ENCODE measurements around the gene SLC29A2.
A peak's percentile ranks its signal among the peaks of the same experiment; 100 is the strongest.

The SLC29A2 gene

GRCh38 chr11:66339686-66340483, 31.7 kb downstream of the SLC29A2 start:
- Histone ChIP-seq H3K4me1 (ENCODE audit: control insufficient read depth in 5 of 5, insufficient read depth in 5 of 5, low read length in 5 of 5) (peaks cover 6 to 39% (median 37%) of the 10 kb centered on the region in 5 donors), H3K9ac (ENCODE audit: low read length in 5 of 5) (no peak overlapping the region), H3K9me3 (ENCODE audit: control insufficient read depth in 5 of 5, low read length in 5 of 5) (no peaks in the 10 kb centered on the region), H3K27me3 (ENCODE audit: control insufficient read depth in 5 of 5, insufficient read depth in 4 of 5, low read length in 5 of 5) (peaks cover 0 to 7% (median 0%) of the 10 kb centered on the region in 5 donors), H3K4me3 (ENCODE audit: low read depth in 1 of 5, low read length in 5 of 5) (no peak overlapping the region), H3K27ac (ENCODE audit: low read depth, low read length) (no peak overlapping the region), H3K36me3 (ENCODE audit: control insufficient read depth in 5 of 5, insufficient read depth in 5 of 5, low read length in 5 of 5) (peaks cover 0 to 53% (median 48%) of the 10 kb centered on the region in 5 donors)

DNA sequence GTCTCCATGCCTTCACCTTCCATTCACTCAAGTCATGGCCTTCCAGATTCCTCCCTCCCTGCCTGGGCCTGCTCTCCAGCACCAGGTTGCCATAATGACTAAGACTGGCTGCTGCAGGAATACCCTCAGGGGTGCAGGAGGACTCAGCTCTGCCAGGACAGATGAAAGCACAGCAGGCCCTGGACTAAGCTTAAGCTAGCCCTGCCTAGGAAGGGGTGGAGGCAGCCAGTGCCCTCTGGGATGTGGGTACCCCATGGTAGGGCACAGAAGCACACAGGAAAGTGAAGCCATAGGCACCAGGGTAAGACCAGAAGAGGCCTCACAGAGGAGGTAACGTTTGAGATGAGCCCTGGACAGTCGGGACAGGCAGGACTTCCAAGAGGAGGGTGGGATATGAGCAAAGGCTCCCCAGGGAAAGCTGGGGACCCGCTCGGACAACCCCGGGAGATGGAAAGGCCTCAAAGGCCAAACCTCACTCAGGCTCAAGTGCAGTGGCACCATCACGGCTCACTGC, 32.3 kb downstream of the SLC29A2 start:
- no peak overlapping the region for H3K4me3 ChIP-seq (ENCODE audit: low read depth in 1 of 5, low read length in 5 of 5)
- no peaks in the 10 kb centered on the region for H3K9me3 ChIP-seq (ENCODE audit: control insufficient read depth in 5 of 5, low read length in 5 of 5)
- H3K4me1 ChIP-seq (ENCODE audit: control insufficient read depth in 5 of 5, insufficient read depth in 5 of 5, low read length in 5 of 5), result peaks cover 3 to 36% (median 32%) of the 10 kb centered on the region in 5 donors
- peaks cover 0 to 53% (median 49%) of the 10 kb centered on the region in 5 donors for H3K36me3 ChIP-seq (ENCODE audit: control insufficient read depth in 5 of 5, insufficient read depth in 5 of 5, low read length in 5 of 5)
- H3K27me3 ChIP-seq (ENCODE audit: control insufficient read depth in 5 of 5, insufficient read depth in 4 of 5, low read length in 5 of 5), result peaks cover 0 to 7% (median 0%) of the 10 kb centered on the region in 5 donors
- H3K27ac ChIP-seq (ENCODE audit: low read depth, low read length), result no peak overlapping the region
- H3K9ac ChIP-seq (ENCODE audit: low read length in 5 of 5), result no peak overlapping the region

GRCh38 chr11:66338276-66339161, 33.0 kb downstream of the SLC29A2 start:
- H3K4me3 ChIP-seq (ENCODE audit: low read depth in 1 of 5, low read length in 5 of 5), result no peak overlapping the region
- peaks cover 0 to 56% (median 51%) of the 10 kb centered on the region in 5 donors for H3K36me3 ChIP-seq (ENCODE audit: control insufficient read depth in 5 of 5, insufficient read depth in 5 of 5, low read length in 5 of 5)
- peaks cover 0 to 7% (median 0%) of the 10 kb centered on the region in 5 donors for H3K27me3 ChIP-seq (ENCODE audit: control insufficient read depth in 5 of 5, insufficient read depth in 4 of 5, low read length in 5 of 5)
- H3K9me3 ChIP-seq (ENCODE audit: control insufficient read depth in 5 of 5, low read length in 5 of 5), result no peaks in the 10 kb centered on the region
- H3K27ac ChIP-seq (ENCODE audit: low read depth, low read length), result no peak overlapping the region
- H3K4me1 ChIP-seq (ENCODE audit: control insufficient read depth in 5 of 5, insufficient read depth in 5 of 5, low read length in 5 of 5), result peaks cover 0 to 29% (median 25%) of the 10 kb centered on the region in 5 donors
- H3K9ac ChIP-seq (ENCODE audit: low read length in 5 of 5), result no peak overlapping the region

- Histone ChIP-seq H3K9me3 (ENCODE audit: control insufficient read depth in 5 of 5, low read length in 5 of 5) (no peaks in the 10 kb centered on the region), H3K4me1 (ENCODE audit: control insufficient read depth in 5 of 5, insufficient read depth in 5 of 5, low read length in 5 of 5) (peaks cover 0 to 27% (median 20%) of the 10 kb centered on the region in 5 donors), H3K27me3 (ENCODE audit: control insufficient read depth in 5 of 5, insufficient read depth in 4 of 5, low read length in 5 of 5) (peaks cover 0 to 7% (median 0%) of the 10 kb centered on the region in 5 donors), H3K27ac (ENCODE audit: low read depth, low read length) (no peak overlapping the region), H3K36me3 (ENCODE audit: control insufficient read depth in 5 of 5, insufficient read depth in 5 of 5, low read length in 5 of 5) (peaks cover 0 to 66% (median 57%) of the 10 kb centered on the region in 5 donors), H3K4me3 (ENCODE audit: low read depth in 1 of 5, low read length in 5 of 5) (no peak overlapping the region), H3K9ac (ENCODE audit: low read length in 5 of 5) (no peak overlapping the region)
Measured at GRCh38 chr11:66337103-66337899, 34.3 kb downstream of the SLC29A2 start.

GRCh38 chr11:66336234-66337102, 35.1 kb downstream of the SLC29A2 start, which contains the start of gene RIN1:
Gene RIN1 (minus strand): TSS chr11:66336434. CDS start chr11:66336402, 32 bp downstream.
- H3K9me3 ChIP-seq (ENCODE audit: control insufficient read depth in 5 of 5, low read length in 5 of 5), result no peaks in the 10 kb centered on the region
- peaks cover 0 to 7% (median 0%) of the 10 kb centered on the region in 5 donors for H3K27me3 ChIP-seq (ENCODE audit: control insufficient read depth in 5 of 5, insufficient read depth in 4 of 5, low read length in 5 of 5)
- H3K36me3 ChIP-seq (ENCODE audit: control insufficient read depth in 5 of 5, insufficient read depth in 5 of 5, low read length in 5 of 5), result peaks cover 0 to 60% (median 52%) of the 10 kb centered on the region in 5 donors

DNA sequence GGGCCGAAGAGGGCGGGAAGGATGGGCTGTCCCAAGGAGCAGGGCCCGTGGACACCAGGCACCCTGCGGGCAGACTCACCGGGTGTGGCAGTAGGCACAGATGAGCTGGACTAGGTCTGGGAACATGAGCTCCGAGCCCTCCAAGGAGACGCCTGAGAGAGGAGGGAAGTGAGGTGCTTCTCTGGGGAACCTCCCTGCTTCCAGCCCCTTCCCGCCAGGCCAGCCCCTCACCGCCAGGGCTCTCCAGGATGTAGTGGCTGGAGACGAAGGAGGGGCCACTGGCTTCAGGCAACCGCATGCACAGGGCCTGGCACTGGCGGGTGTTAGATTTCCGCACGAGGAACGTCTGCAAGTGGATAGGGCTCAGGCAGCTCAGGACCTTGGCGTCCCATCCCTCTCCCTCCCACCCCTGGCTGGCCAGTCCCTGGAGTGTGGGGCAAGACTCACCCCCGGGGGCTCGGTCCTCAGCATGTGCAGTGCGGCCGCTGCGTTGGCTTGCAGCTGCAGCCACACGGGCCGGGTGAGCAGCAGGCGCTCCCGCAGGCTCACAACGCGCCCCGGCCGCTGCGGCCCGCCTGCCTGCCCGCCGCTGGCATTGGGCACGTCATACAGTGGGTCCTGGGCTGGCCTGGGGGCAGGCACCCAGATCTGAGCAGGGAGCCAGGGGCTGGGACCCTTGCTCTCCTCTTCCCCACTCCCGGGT, 35.9 kb downstream of the SLC29A2 start:
- Histone ChIP-seq H3K4me3 (ENCODE audit: low read depth in 1 of 5, low read length in 5 of 5) (peak overlapping the region in 4 of 5 donors; percentile 58 to 76 (median 66)), H3K4me1 (ENCODE audit: control insufficient read depth in 5 of 5, insufficient read depth in 5 of 5, low read length in 5 of 5) (peaks cover 0 to 27% (median 20%) of the 10 kb centered on the region in 5 donors), H3K36me3 (ENCODE audit: control insufficient read depth in 5 of 5, insufficient read depth in 5 of 5, low read length in 5 of 5) (peaks cover 0 to 52% (median 44%) of the 10 kb centered on the region in 5 donors), H3K27me3 (ENCODE audit: control insufficient read depth in 5 of 5, insufficient read depth in 4 of 5, low read length in 5 of 5) (peaks cover 0 to 7% (median 0%) of the 10 kb centered on the region in 5 donors), H3K27ac (ENCODE audit: low read depth, low read length) (peak overlapping the region; percentile 37), H3K9ac (ENCODE audit: low read length in 5 of 5) (peak overlapping the region in 3 of 5 donors; percentile 21 to 73 (median 68)), H3K9me3 (ENCODE audit: control insufficient read depth in 5 of 5, low read length in 5 of 5) (no peaks in the 10 kb centered on the region)

More at GRCh38 chr11:66336234-66337102, 35.1 kb downstream of the SLC29A2 start, which contains the start of gene RIN1:
- H3K4me3 ChIP-seq (ENCODE audit: low read depth in 1 of 5, low read length in 5 of 5), result peak within 1 kb of the TSS; percentile 46 to 76 (median 62)
- peak within 1 kb of the TSS; percentile 37 for H3K27ac ChIP-seq (ENCODE audit: low read depth, low read length)
- H3K9ac ChIP-seq (ENCODE audit: low read length in 5 of 5), result peak within 1 kb of the TSS in 3 of 5 donors; percentile 21 to 73 (median 68)
- peaks cover 0 to 27% (median 20%) of the 10 kb centered on the region in 5 donors for H3K4me1 ChIP-seq (ENCODE audit: control insufficient read depth in 5 of 5, insufficient read depth in 5 of 5, low read length in 5 of 5)

- Histone ChIP-seq H3K9me3 (ENCODE audit: control insufficient read depth in 5 of 5, low read length in 5 of 5) (no peaks in the 10 kb centered on the region), H3K4me1 (ENCODE audit: control insufficient read depth in 5 of 5, insufficient read depth in 5 of 5, low read length in 5 of 5) (peaks cover 0 to 27% (median 20%) of the 10 kb centered on the region in 5 donors), H3K4me3 (ENCODE audit: low read depth in 1 of 5, low read length in 5 of 5) (peak overlapping the region in 4 of 5 donors; percentile 58 to 76 (median 66)), H3K9ac (ENCODE audit: low read length in 5 of 5) (peak overlapping the region in 3 of 5 donors; percentile 21 to 68 (median 26)), H3K36me3 (ENCODE audit: control insufficient read depth in 5 of 5, insufficient read depth in 5 of 5, low read length in 5 of 5) (peaks cover 0 to 43% (median 35%) of the 10 kb centered on the region in 5 donors), H3K27ac (ENCODE audit: low read depth, low read length) (no peak overlapping the region), H3K27me3 (ENCODE audit: control insufficient read depth in 5 of 5, insufficient read depth in 4 of 5, low read length in 5 of 5) (peaks cover 0 to 7% (median 0%) of the 10 kb centered on the region in 5 donors)
Measured at GRCh38 chr11:66334605-66335442, 36.7 kb downstream of the SLC29A2 start.

Measured in subcutaneous abdominal adipose tissue (tissue), 5 donors.